ENCODE results near the gene OTOGL. TPM values are rescaled to one million over a fixed set of nuclear protein-coding genes. Genes with fewer than 3 reads are reported as not detected.

Gene OTOGL
- total RNA-seq, 1 donor from 2014 or later = 0.12 TPM

- TF ChIP-seq, protein P1, sequence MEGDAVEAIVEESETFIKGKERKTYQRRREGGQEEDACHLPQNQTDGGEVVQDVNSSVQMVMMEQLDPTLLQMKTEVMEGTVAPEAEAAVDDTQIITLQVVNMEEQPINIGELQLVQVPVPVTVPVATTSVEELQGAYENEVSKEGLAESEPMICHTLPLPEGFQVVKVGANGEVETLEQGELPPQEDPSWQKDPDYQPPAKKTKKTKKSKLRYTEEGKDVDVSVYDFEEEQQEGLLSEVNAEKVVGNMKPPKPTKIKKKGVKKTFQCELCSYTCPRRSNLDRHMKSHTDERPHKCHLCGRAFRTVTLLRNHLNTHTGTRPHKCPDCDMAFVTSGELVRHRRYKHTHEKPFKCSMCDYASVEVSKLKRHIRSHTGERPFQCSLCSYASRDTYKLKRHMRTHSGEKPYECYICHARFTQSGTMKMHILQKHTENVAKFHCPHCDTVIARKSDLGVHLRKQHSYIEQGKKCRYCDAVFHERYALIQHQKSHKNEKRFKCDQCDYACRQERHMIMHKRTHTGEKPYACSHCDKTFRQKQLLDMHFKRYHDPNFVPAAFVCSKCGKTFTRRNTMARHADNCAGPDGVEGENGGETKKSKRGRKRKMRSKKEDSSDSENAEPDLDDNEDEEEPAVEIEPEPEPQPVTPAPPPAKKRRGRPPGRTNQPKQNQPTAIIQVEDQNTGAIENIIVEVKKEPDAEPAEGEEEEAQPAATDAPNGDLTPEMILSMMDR (conservative IDR thresholded peaks at IDR 0.05) = no peak
- Mint-ChIP-seq H3K27ac (ENCODE audit: unreplicated experiment) (no peak overlapping the region), H3K36me3 (ENCODE audit: low read depth) (no peaks in the 10 kb centered on the region), H3K4me3 (no peak overlapping the region), H3K9me3 (no peaks in the 10 kb centered on the region), H3K4me1 (peaks cover 6% of the 10 kb centered on the region), H3K27me3 (ENCODE audit: low read depth) (no peaks in the 10 kb centered on the region)
- no peak for DNase-seq (ENCODE audit: low read depth, low spot score)
These were observed 94.5 kb downstream of the OTOGL start for GRCh38 chr12:80193865-80194264.

- peak; percentile 35 for DNase-seq (ENCODE audit: low read depth, low spot score)
- TF ChIP-seq, protein P1 (conservative IDR thresholded peaks at IDR 0.05) = peak; percentile 86
- Mint-ChIP-seq H3K27me3 (ENCODE audit: low read depth) (no peaks in the 10 kb centered on the region), H3K4me1 (peaks cover 4% of the 10 kb centered on the region), H3K36me3 (ENCODE audit: low read depth) (no peaks in the 10 kb centered on the region), H3K9me3 (no peaks in the 10 kb centered on the region), H3K4me3 (no peak overlapping the region), H3K27ac (ENCODE audit: unreplicated experiment) (no peak overlapping the region)
These were observed 95.9 kb downstream of the OTOGL start for GRCh38 chr12:80195074-80195726.

DNA sequence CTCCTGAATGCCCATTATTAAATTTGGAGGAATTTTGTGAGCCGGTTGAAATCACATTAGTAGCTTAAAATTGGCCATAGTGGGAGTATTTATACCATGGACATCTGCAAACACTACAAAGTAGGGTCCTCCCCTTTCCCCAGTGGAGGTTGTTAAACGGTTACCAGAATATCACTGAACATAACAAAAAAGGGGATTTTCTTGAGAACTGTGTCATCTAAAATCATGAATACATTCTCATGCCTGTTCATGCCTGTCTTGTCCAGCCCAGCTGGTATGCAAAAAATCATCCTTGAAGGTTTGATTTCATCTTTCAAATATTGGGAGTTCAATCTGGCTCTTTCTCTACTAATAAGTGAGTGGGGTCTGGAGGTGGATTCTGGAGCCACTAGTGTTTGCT lies 96.4 kb downstream of the OTOGL start:
- Mint-ChIP-seq H3K36me3 (ENCODE audit: low read depth) (no peaks in the 10 kb centered on the region), H3K4me3 (no peak overlapping the region)
- TF ChIP-seq, protein P1 (conservative IDR thresholded peaks at IDR 0.05) = no peak

GRCh38 chr12:80196419-80196818 lies 97.1 kb downstream of the OTOGL start:
- H3K4me3 Mint-ChIP-seq = no peak overlapping the region
- no peak overlapping the region for H3K27ac Mint-ChIP-seq (ENCODE audit: unreplicated experiment)

More for the DNA sequence above, 96.4 kb downstream of the OTOGL start:
- Mint-ChIP-seq H3K27me3 (ENCODE audit: low read depth) (no peaks in the 10 kb centered on the region), H3K27ac (ENCODE audit: unreplicated experiment) (no peak overlapping the region), H3K4me1 (peaks cover 4% of the 10 kb centered on the region), H3K9me3 (no peaks in the 10 kb centered on the region)
- DNase-seq (ENCODE audit: low read depth, low spot score) = no peak

DNA sequence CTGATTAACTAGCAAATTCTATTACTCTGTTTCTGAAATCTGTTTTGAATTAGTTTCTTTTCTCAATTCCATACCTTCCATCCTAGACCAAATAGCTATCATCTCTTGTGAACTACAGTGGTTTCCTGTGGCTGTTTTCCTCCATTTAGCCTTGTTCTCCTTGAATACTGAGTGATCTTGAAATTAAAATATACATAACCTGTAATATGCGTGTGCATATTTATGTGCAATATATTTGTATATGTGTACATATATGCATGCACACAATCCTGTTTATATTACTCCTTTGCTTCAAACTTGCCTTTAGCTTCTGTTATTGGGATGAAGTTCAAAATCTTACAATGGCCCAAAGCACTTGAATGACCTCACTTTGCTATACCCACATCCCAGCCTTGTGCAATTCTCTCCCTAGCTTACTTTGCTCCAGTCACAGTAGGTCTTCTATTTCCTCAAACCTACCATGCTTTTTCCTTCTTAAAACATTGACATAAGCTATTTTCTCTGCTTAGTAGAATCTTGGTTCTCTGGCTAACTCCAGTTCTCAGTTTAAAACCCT lies 99.5 kb downstream of the OTOGL start:
- DNase-seq (ENCODE audit: low read depth, low spot score) = no peak
- Mint-ChIP-seq H3K4me1 (peaks cover 14% of the 10 kb centered on the region), H3K27ac (ENCODE audit: unreplicated experiment) (no peak overlapping the region), H3K27me3 (ENCODE audit: low read depth) (no peaks in the 10 kb centered on the region), H3K36me3 (ENCODE audit: low read depth) (no peaks in the 10 kb centered on the region), H3K9me3 (peaks cover 2% of the 10 kb centered on the region), H3K4me3 (no peak overlapping the region)
- TF ChIP-seq, protein P1 (conservative IDR thresholded peaks at IDR 0.05) = no peak

More at GRCh38 chr12:80196419-80196818, 97.1 kb downstream of the OTOGL start:
- Mint-ChIP-seq H3K36me3 (ENCODE audit: low read depth) (no peaks in the 10 kb centered on the region), H3K9me3 (peaks cover 2% of the 10 kb centered on the region), H3K27me3 (ENCODE audit: low read depth) (no peaks in the 10 kb centered on the region), H3K4me1 (peaks cover 4% of the 10 kb centered on the region)
- TF ChIP-seq, protein P1 (conservative IDR thresholded peaks at IDR 0.05) = no peak
- DNase-seq (ENCODE audit: low read depth, low spot score) = no peak
